GM23248 (cell line): ENCODE data around the gene LRP1.

Experiments used
- EZH2 ChIP-seq: fragments of 200-600 bp; sonication (generic); IDR thresholded peaks from 2 replicates; pipeline ENCODE4 v1.6.1; 2018; ENCODE audit warnings: antibody characterized with exemption, mild to moderate bottlenecking; ENCODE audit not compliant: insufficient read depth, poor library complexity, severe bottlenecking
- EZH2phosphoT487 ChIP-seq: fragments of 200-600 bp; sonication (generic); IDR thresholded peaks from 2 replicates; pipeline ENCODE4 v1.6.1; 2018; ENCODE audit warnings: antibody characterized with exemption, moderate library complexity, mild to moderate bottlenecking, low read depth; ENCODE audit not compliant: insufficient read depth

DNA sequence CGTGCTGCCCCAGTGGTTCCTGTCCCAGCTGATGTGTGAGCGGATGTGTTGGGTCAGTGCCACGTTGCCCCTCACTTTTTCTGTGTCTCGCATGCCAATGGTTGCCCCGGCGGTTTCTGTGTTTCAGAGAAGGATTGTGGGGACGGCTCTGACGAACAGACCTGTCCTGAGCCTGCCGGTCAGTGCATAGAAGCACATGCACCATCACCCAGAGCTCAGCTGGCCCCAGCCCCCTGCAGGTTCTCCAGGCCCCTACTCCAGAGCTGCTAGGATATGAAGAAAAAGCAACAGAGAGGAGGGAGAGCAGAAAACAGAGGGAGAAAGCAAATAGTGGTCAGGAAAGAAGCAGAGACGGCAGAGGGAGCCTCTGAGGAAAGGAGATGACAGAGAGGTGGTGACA lies 39.8 kb downstream of the LRP1 start:
- TF ChIP-seq EZH2: no peak
- TF ChIP-seq EZH2phosphoT487: no peak
